Vagina (tissue), 2 donors: ENCODE data around the gene GBX2.

Experiments
- POLR2A ChIP-seq, 2 donors: fragments of 450-650 bp; IDR thresholded peaks; one replicate each; pipeline ENCODE4 v1.6.1; 2017; ENCODE audit warnings: antibody characterized with exemption in 2 of 2, mild to moderate bottlenecking in 2 of 2, moderate library complexity in 2 of 2
- POLR2AphosphoS5 ChIP-seq, 2 donors: sonication (generic); formaldehyde crosslinking; IDR thresholded peaks; one replicate each; pipeline ENCODE4 v1.9.0; 2017; ENCODE audit warnings: antibody characterized with exemption in 2 of 2, mild to moderate bottlenecking in 2 of 2, low read depth in 1 of 2; ENCODE audit not compliant: insufficient read depth in 1 of 2
- TF ChIP-seq, protein P1 (sequence below), 3 experiments: fragments of 450-650 bp in 2 of 3; fragments of 200-600 bp in 1 of 3; sonication (generic) in 1 of 3; IDR thresholded peaks; one replicate each; pipeline ENCODE4 v1.5.1; 2017 to 2019; ENCODE audit warnings: antibody characterized with exemption in 3 of 3, mild to moderate bottlenecking in 2 of 3, moderate library complexity in 2 of 3

DNA sequence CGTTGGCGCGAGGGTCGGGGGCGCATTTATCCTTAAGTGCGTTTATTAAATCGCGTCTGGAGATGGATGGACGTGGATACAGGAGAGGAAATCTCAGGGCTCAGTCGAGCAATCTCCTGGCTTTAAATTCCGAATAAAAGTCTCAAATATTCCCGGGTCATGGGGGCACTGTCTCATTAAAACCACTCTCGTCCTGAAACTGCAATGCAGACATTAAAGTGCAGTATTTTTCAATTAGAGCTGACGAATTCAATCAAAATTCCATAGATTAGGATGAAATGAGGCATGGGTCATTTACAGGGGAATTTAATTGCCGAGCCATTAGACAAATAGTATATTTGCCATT is 10.7 kb upstream of the GBX2 start:
- TF ChIP-seq, protein P1, sequence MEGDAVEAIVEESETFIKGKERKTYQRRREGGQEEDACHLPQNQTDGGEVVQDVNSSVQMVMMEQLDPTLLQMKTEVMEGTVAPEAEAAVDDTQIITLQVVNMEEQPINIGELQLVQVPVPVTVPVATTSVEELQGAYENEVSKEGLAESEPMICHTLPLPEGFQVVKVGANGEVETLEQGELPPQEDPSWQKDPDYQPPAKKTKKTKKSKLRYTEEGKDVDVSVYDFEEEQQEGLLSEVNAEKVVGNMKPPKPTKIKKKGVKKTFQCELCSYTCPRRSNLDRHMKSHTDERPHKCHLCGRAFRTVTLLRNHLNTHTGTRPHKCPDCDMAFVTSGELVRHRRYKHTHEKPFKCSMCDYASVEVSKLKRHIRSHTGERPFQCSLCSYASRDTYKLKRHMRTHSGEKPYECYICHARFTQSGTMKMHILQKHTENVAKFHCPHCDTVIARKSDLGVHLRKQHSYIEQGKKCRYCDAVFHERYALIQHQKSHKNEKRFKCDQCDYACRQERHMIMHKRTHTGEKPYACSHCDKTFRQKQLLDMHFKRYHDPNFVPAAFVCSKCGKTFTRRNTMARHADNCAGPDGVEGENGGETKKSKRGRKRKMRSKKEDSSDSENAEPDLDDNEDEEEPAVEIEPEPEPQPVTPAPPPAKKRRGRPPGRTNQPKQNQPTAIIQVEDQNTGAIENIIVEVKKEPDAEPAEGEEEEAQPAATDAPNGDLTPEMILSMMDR (IDR thresholded peaks at IDR 0.05), result no peak
- no peak for TF ChIP-seq POLR2A (IDR thresholded peaks at IDR 0.05)
- TF ChIP-seq POLR2AphosphoS5 (IDR thresholded peaks at IDR 0.05; ENCODE audit: insufficient read depth in 1 of 2, low read depth in 1 of 2), result no peak
